BE2C (cell line): ENCODE results near the gene MGMT.

Experiments used
- DNase-seq: peaks from one replicate; pipeline ENCODE4 v3.0.0-alpha.2; 2020
- H3K27me3 ChIP-seq: fragments of 250-450 bp; sonication (Bioruptor Pico); 2 replicates; pipeline ENCODE4 v1.5.1; 2020; ENCODE audit warnings: mild to moderate bottlenecking
- H3K36me3 ChIP-seq: fragments of 250-450 bp; sonication (Bioruptor Pico); 2 replicates; pipeline ENCODE4 v1.5.1; 2020; ENCODE audit warnings: mild to moderate bottlenecking
- H3K4me1 ChIP-seq: fragments of 250-450 bp; sonication (Bioruptor Pico); 2 replicates; pipeline ENCODE4 v1.5.1; 2020
- H3K4me3 ChIP-seq: 2 replicates; pipeline ENCODE4 v1.5.1; 2011; ENCODE audit warnings: low read depth, low read length
- H3K9me3 ChIP-seq: fragments of 250-450 bp; sonication (Bioruptor Pico); 2 replicates; pipeline ENCODE4 v1.5.1; 2020
- CTCF ChIP-seq: IDR thresholded peaks from 2 replicates; pipeline ENCODE4 v1.5.1; 2012; ENCODE audit warnings: mild to moderate bottlenecking, low read depth, low read length

MGMT gene

GRCh38 chr10:129602938-129603535 lies 136.0 kb downstream of the MGMT start:
- no peaks in the 10 kb centered on the region for H3K9me3 ChIP-seq
- H3K4me3 ChIP-seq = no peak overlapping the region
- no peak for TF ChIP-seq CTCF
- H3K36me3 ChIP-seq = no peaks in the 10 kb centered on the region
- no peaks in the 10 kb centered on the region for H3K27me3 ChIP-seq
- no peak for DNase-seq
- no peaks in the 10 kb centered on the region for H3K4me1 ChIP-seq

GRCh38 chr10:129604333-129605032 lies 137.4 kb downstream of the MGMT start:
- no peaks in the 10 kb centered on the region for H3K4me1 ChIP-seq

DNA sequence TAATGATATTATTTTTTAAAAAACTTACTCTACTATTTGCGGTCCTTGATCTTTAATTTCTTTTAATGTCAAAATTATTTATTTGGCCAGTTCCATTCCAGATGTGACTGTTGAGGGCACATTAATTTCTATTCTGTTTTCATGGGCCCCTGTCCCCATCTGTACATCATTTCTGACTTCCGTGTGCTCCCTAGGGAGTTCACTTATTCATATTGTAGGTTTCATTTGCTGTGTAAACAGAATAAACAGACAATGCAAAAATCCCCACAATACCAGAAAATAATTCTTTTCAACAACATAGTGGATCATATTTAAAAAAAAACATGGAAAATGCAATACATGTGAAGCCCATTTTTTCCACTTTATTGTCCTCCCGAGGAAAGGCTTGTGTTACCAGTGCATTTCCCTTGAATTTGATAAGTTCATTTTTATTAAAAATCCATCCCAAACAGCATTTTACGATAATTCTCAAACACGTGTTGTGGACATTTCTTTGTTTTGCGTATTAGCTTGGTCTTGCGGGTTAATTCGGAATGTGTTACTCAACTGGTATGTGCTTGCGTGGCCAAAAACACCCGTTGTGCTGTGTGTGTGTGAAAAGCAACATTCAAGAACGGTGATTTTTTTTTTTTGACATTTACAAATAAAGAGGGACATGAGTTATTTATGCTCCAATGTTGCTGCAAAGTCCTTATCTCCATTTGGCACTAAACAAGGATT lies 138.4 kb downstream of the MGMT start:
- Histone ChIP-seq H3K4me3 (no peak overlapping the region), H3K9me3 (no peaks in the 10 kb centered on the region), H3K4me1 (no peaks in the 10 kb centered on the region), H3K36me3 (no peaks in the 10 kb centered on the region), H3K27me3 (no peaks in the 10 kb centered on the region)
- TF ChIP-seq CTCF = no peak
- DNase-seq = no peak

More at GRCh38 chr10:129604333-129605032, 137.4 kb downstream of the MGMT start:
- no peak for TF ChIP-seq CTCF
- no peaks in the 10 kb centered on the region for H3K36me3 ChIP-seq
- no peak for DNase-seq
- H3K9me3 ChIP-seq = no peaks in the 10 kb centered on the region
- no peak overlapping the region for H3K4me3 ChIP-seq
- H3K27me3 ChIP-seq = no peaks in the 10 kb centered on the region

GRCh38 chr10:129605986-129606518 lies 139.0 kb downstream of the MGMT start:
- no peak overlapping the region for H3K4me3 ChIP-seq
- H3K9me3 ChIP-seq = no peaks in the 10 kb centered on the region
- H3K36me3 ChIP-seq = no peaks in the 10 kb centered on the region
- H3K27me3 ChIP-seq = no peaks in the 10 kb centered on the region
- DNase-seq = no peak
- H3K4me1 ChIP-seq = no peaks in the 10 kb centered on the region
- no peak for TF ChIP-seq CTCF

DNA sequence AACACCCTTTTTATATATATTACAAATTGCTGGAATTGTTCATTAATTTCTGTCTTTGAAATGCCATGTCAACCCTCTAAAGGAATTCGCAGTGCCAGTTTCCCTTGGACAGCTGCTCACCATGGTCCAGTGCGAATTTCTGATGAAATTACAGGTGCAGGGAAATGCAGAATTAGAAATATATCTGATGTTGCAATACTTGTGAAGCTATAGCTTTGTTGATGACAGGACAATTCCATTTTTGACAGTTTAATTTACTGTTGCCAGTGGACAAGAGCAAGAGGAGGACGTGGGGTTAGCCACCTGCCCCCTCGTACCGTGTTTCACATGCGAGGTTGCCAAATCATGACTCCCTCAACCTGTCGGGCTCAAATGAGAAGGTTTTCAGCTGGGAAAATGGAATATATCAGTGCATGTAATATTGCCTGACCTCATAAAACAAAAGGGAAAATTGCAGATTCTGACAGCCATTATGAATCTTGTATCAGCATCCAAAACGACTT lies 140.6 kb downstream of the MGMT start:
- no peak for DNase-seq
- H3K4me3 ChIP-seq = no peak overlapping the region
- H3K36me3 ChIP-seq = no peaks in the 10 kb centered on the region
- no peaks in the 10 kb centered on the region for H3K4me1 ChIP-seq
- TF ChIP-seq CTCF = no peak
- no peaks in the 10 kb centered on the region for H3K9me3 ChIP-seq
- H3K27me3 ChIP-seq = no peaks in the 10 kb centered on the region
